ENCODE data around the gene WDR38. TPM values are rescaled to one million over a fixed set of nuclear protein-coding genes. Genes with fewer than 3 reads are reported as not detected.

WDR38 gene
- total RNA-seq, 4 donors from 2014 or later: 0.33 to 1.5 (median 0.79) TPM; not detected in 1

DNA sequence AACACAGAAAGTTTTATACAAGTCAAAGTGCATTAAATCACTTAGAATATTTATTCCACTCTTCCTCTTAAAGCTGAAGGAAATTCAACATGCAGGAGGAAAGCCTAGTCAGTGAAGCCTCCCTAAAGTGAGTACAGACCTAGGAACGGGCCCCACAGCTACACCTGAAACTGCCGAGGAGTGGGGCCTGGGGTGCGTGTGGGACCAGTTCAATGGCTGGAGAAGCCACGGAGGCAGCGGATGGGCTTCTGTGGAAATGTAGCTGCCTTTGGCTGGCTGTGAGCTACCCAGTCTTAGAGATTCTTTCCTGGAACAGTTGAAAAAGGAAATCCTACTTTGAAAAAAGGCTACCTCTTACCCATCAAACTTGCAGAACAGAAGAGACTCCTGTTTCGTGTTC, 25.3 kb downstream of the WDR38 start:
- Histone ChIP-seq H3K9me3 (no peaks in the 10 kb centered on the region), H3K27me3 (no peaks in the 10 kb centered on the region), H3K4me1 (peaks cover 0 to 2% of the 10 kb centered on the region in 2 donors), H3K36me3 (peaks cover 56 to 58% of the 10 kb centered on the region in 2 donors), H3K27ac (no peak overlapping the region), H3K4me3 (replicated peaks in 1 of 3) (no peak overlapping the region)
- 91% methylated on average over 6 of the region's 6 CpGs for WGBS, 2 donors
- no peak for DNase-seq
- TF ChIP-seq POLR2A (IDR thresholded peaks at IDR 0.05): no peak
- TF ChIP-seq CTCF (IDR thresholded peaks at IDR 0.05): no peak
- intact Hi-C loops (cut with DNase I): loop anchor here (10.0 kb wide), 1 partner anchor 266 kb away; the partner anchor contains the start of gene SCAI

- no peak for TF ChIP-seq CTCF (IDR thresholded peaks at IDR 0.05)
- TF ChIP-seq POLR2A (IDR thresholded peaks at IDR 0.05): no peak
- intact Hi-C loops (cut with DNase I): loop anchor here (10.0 kb wide), 1 partner anchor 266 kb away; the partner anchor contains the start of gene SCAI
- Histone ChIP-seq H3K4me1 (no peaks in the 10 kb centered on the region), H3K27ac (no peak overlapping the region), H3K36me3 (peaks cover 56 to 58% of the 10 kb centered on the region in 2 donors), H3K9me3 (no peaks in the 10 kb centered on the region), H3K4me3 (replicated peaks in 1 of 3) (no peak overlapping the region), H3K27me3 (no peaks in the 10 kb centered on the region)
- 85 to 89% methylated on average over 10 of the region's 10 CpGs for WGBS, 2 donors
- DNase-seq: no peak
Observed at GRCh38 chr9:124879226-124879625, 26.0 kb downstream of the WDR38 start.

DNA sequence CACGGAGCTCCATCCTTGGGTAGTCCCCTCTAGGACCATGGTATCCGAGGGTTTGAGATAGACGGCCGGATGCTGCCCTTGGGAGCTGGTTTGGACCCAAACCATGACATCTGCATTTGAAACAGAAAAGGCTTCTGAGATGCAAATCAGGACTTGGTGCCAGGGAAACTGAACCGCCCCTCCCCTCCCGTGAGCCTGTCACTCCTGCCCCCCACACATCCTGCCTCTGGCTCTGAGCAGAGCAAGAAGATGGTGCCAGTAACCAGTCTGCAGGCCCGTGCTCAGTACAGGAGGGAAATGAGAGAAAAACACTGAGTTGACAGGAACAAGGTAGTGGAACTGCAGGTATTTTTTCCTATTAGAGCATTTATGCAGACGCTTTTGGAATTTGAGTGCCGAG, 27.2 kb downstream of the WDR38 start:
- no peak for DNase-seq
- no peaks in the 10 kb centered on the region for H3K27me3 ChIP-seq
- H3K4me1 ChIP-seq: no peaks in the 10 kb centered on the region
- no peak overlapping the region for H3K27ac ChIP-seq
- H3K9me3 ChIP-seq: no peaks in the 10 kb centered on the region
- no peak overlapping the region for H3K4me3 ChIP-seq (replicated peaks in 1 of 3)
- peaks cover 48 to 55% of the 10 kb centered on the region in 2 donors for H3K36me3 ChIP-seq
- WGBS, 2 donors: 75 to 80% methylated on average over 9 of the region's 9 CpGs
- intact Hi-C loops (cut with DNase I): no loop called here
- TF ChIP-seq POLR2A (IDR thresholded peaks at IDR 0.05) (no peak), CTCF (IDR thresholded peaks at IDR 0.05) (no peak)

DNA sequence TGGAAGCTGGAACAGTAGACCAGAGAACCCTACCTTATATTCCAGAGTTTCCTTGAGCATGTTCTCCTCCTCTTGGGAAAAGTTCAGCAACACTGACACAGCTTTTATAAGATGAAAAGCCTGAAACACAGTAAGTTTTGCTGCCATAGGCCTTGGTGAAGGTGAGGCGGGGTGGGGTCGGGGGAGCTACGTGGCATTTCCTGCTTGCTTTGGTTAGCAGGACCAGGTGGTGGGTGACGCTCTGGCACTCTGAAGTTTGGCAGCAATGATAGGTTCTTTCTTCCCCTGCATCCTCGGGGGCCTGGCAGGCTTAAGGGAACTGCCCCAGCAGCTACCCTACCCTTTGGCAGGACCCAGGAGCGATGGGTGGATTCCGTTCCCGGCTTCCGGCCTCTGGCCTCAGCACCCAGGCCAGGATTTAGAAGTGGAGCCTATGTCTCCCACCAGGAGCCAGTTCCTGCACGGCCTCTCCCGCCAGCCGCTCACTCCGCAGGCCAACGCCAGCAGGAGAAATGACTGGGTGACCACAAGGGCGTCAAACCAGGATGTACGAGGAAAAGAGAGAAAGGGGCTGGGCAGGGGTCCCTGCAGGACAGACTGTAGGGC, 28.0 kb downstream of the WDR38 start:
- TF ChIP-seq CTCF (IDR thresholded peaks at IDR 0.05) (no peak), POLR2A (IDR thresholded peaks at IDR 0.05) (no peak)
- 94 to 95% methylated on average over 15 of the region's 16 CpGs for WGBS, 2 donors
- intact Hi-C loops (cut with DNase I): no loop called here
- no peak for DNase-seq
- H3K27ac ChIP-seq: no peak overlapping the region
- H3K36me3 ChIP-seq: peaks cover 41 to 52% of the 10 kb centered on the region in 2 donors
- no peaks in the 10 kb centered on the region for H3K9me3 ChIP-seq
- no peak overlapping the region for H3K4me3 ChIP-seq (replicated peaks in 1 of 3)
- H3K27me3 ChIP-seq: no peaks in the 10 kb centered on the region
- no peaks in the 10 kb centered on the region for H3K4me1 ChIP-seq

DNA sequence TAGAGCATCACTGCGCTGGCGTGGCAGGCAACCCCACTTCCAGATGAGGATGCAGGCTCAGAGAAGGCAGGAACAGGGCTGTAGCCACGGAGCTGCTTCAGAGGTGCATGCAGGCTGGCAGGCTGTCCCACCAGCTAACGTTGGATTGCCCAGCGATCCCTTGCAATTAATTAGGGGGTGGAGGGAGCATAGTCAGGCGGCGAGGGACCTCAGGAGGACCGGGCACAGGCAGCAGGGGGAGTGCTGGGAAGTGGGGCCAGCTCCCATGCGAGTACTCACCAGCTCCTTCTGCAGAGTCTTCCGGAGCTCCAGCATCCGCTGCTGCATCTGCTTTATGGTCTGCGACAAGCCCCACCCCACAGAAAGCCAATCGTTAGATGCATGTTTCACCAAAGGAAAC, 29.0 kb downstream of the WDR38 start:
- TF ChIP-seq CTCF (IDR thresholded peaks at IDR 0.05): no peak
- no peak for TF ChIP-seq POLR2A (IDR thresholded peaks at IDR 0.05)
- Histone ChIP-seq H3K36me3 (peaks cover 35 to 44% of the 10 kb centered on the region in 2 donors), H3K4me3 (replicated peaks in 1 of 3) (no peak overlapping the region)

More for the DNA sequence above, 29.0 kb downstream of the WDR38 start:
- no peak for DNase-seq
- Histone ChIP-seq H3K9me3 (no peaks in the 10 kb centered on the region), H3K4me1 (no peaks in the 10 kb centered on the region), H3K27ac (no peak overlapping the region), H3K27me3 (no peaks in the 10 kb centered on the region)
- 76 to 87% methylated on average over 3 to 11 of the region's 13 CpGs for WGBS, 2 donors
- intact Hi-C loops (cut with DNase I): no loop called here

Measured in thyroid gland (tissue), 4 donors.